ENCODE results near the gene SMPD4. TPM values are rescaled to one million over a fixed set of nuclear protein-coding genes. Genes with fewer than 3 reads are reported as not detected.

The SMPD4 gene
- total and polyA plus RNA-seq, 9 of the 15 experiments (the other 6 are each of a cell fraction or from before 2014, with no cell fraction given), result 7.5 to 123 (median 35.7) TPM

DNA sequence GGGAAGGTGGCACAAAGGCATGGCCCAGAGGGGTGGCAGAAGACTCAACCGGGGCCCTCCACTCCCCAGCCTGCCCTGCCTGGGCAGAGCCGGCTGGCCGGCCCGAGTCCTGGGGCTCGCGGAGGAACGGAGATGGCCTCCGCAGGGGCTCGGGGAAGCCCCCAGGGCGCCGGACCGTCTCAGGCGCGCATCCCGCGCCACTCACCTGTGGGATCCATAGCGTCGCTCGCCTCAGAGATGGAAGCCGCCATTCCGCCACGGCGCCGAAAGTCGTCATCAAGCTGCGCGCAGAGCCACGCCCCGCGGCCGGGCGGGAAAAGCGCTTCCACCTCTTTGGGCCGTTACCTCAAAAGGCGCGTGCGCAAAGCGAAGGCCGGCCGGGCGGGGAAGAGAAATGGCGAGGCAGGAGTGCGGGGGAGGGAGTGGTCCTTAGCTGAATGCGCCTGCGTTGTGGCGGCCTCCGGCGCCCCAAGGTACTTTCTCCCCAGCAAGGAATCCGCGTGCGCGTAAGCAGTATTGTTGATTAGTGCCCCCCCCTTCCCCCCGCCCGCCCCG lies at the start of gene SMPD4 (continued):
- peak; percentile 68 for TF ChIP-seq TFAP4 (CRISPR knock-in tag; IDR thresholded peaks at IDR 0.05; ENCODE audit: borderline replicate concordance)
- TF ChIP-seq, protein P1, sequence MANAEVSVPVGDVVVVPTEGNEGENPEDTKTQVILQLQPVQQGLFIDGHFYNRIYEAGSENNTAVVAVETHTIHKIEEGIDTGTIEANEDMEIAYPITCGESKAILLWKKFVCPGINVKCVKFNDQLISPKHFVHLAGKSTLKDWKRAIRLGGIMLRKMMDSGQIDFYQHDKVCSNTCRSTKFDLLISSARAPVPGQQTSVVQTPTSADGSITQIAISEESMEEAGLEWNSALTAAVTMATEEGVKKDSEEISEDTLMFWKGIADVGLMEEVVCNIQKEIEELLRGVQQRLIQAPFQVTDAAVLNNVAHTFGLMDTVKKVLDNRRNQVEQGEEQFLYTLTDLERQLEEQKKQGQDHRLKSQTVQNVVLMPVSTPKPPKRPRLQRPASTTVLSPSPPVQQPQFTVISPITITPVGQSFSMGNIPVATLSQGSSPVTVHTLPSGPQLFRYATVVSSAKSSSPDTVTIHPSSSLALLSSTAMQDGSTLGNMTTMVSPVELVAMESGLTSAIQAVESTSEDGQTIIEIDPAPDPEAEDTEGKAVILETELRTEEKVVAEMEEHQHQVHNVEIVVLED (CRISPR knock-in tag; IDR thresholded peaks at IDR 0.05), result peak; percentile 56; the same call in 1 of the 2 replicates
- TF ChIP-seq, protein P2, sequence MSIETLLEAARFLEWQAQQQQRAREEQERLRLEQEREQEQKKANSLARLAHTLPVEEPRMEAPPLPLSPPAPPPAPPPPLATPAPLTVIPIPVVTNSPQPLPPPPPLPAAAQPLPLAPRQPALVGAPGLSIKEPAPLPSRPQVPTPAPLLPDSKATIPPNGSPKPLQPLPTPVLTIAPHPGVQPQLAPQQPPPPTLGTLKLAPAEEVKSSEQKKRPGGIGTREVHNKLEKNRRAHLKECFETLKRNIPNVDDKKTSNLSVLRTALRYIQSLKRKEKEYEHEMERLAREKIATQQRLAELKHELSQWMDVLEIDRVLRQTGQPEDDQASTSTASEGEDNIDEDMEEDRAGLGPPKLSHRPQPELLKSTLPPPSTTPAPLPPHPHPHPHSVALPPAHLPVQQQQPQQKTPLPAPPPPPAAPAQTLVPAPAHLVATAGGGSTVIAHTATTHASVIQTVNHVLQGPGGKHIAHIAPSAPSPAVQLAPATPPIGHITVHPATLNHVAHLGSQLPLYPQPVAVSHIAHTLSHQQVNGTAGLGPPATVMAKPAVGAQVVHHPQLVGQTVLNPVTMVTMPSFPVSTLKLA (conservative IDR thresholded peaks at IDR 0.05), result peak; percentile 86 to 92
- TF ChIP-seq RREB1 (CRISPR knock-in tag; IDR thresholded peaks at IDR 0.05), result peak; percentile 71; the same call in 1 of the 2 replicates
- TF ChIP-seq ZBTB17 (CRISPR knock-in tag; IDR thresholded peaks at IDR 0.05), result 0 out of 2 replicates have a peak, but pooled peaks have one; percentile 34
- TF ChIP-seq, protein P3, sequence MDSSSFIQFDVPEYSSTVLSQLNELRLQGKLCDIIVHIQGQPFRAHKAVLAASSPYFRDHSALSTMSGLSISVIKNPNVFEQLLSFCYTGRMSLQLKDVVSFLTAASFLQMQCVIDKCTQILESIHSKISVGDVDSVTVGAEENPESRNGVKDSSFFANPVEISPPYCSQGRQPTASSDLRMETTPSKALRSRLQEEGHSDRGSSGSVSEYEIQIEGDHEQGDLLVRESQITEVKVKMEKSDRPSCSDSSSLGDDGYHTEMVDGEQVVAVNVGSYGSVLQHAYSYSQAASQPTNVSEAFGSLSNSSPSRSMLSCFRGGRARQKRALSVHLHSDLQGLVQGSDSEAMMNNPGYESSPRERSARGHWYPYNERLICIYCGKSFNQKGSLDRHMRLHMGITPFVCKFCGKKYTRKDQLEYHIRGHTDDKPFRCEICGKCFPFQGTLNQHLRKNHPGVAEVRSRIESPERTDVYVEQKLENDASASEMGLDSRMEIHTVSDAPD (CRISPR knock-in tag; IDR thresholded peaks at IDR 0.05), result no peak
- peak; percentile 81 for TF ChIP-seq PHF20 (IDR thresholded peaks at IDR 0.05; ENCODE audit: partially characterized antibody)
- no peak for TF ChIP-seq ZNF766 (CRISPR knock-in tag; conservative IDR thresholded peaks at IDR 0.05)
- TF ChIP-seq RBFOX2 (IDR thresholded peaks at IDR 0.05; ENCODE audit: low read depth, low read length), result peak; percentile 92
- TF ChIP-seq CBX8 (IDR thresholded peaks at IDR 0.05; ENCODE audit: borderline replicate concordance, extremely low read depth, low read depth, low read length, poor library complexity, severe bottlenecking), result no peak
- TF ChIP-seq ZNF408 (CRISPR knock-in tag; IDR thresholded peaks at IDR 0.05; ENCODE audit: low read depth), result no peak
- TF ChIP-seq PHB (CRISPR knock-in tag; IDR thresholded peaks at IDR 0.05), result no peak
- peak; percentile 85 for TF ChIP-seq EGR1 (conservative IDR thresholded peaks at IDR 0.05)
- TF ChIP-seq L3MBTL2 (IDR thresholded peaks at IDR 0.05), result peak; percentile 53; the same call in 1 of the 2 replicates
